ENCODE results near the gene TSPAN15. TPM values are rescaled to one million over a fixed set of nuclear protein-coding genes. Genes with fewer than 3 reads are reported as not detected.

Gene TSPAN15
- total RNA-seq, 1 experiment from 2014 or later = 7.7 TPM

DNA sequence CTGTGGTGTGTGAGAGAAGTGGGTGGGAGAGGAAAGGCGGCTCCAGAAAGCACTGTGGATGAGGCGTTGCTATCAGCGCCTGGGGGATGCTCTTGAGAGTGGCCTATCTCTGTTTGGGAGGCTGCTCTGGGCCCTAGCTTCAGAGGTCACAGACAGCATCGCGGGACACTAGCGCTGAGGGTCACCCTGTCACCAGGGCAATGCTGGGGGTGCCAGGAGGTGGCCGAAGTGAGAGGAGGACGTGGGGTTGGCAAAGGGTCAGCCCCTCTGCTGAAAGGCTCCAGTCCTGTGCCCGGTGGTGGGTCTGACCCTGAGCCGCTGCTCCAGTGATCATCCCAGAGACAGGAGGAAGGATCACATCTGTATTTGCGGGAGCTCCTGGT, 31.5 kb upstream of the TSPAN15 start:
- Histone ChIP-seq H3K4ac (ENCODE audit: low read depth, low read length) (no peak overlapping the region), H3K18ac (ENCODE audit: insufficient read length, low read depth, low read length) (no peak overlapping the region), H4K5ac (ENCODE audit: insufficient read length, low read depth, low read length) (no peak overlapping the region), H2BK15ac (ENCODE audit: low read depth, low read length) (no peak overlapping the region), H3T11ph (ENCODE audit: low read length) (no peak overlapping the region), H3K56ac (ENCODE audit: insufficient read length, low read depth, low read length) (no peak overlapping the region), H3K23ac (ENCODE audit: insufficient read length, low read depth, low read length) (no peak overlapping the region), H3K27ac (ENCODE audit: insufficient read length, low read depth, low read length) (no peak overlapping the region), H2BK120ac (ENCODE audit: low read depth, low read length, poor library complexity, severe bottlenecking) (no peak overlapping the region), H2BK20ac (ENCODE audit: low read depth, low read length, poor library complexity, severe bottlenecking) (no peak overlapping the region), H2AFZ (ENCODE audit: low read length) (no peak overlapping the region), H3K79me2 (ENCODE audit: insufficient read depth, low read length) (no peaks in the 10 kb centered on the region), H3K9ac (ENCODE audit: extremely low read depth, insufficient read length, low read length) (no peak overlapping the region), H3K14ac (ENCODE audit: insufficient read depth, low read length) (no peak overlapping the region), H4K20me1 (ENCODE audit: control insufficient read depth, insufficient read depth, insufficient read length) (no peaks in the 10 kb centered on the region), H2BK12ac (ENCODE audit: insufficient read length, low read depth, low read length) (no peak overlapping the region), H3K4me2 (ENCODE audit: insufficient read depth, insufficient read length, low read length) (no peak overlapping the region), H3K9me3 (ENCODE audit: control insufficient read depth, low read depth, low read length) (no peaks in the 10 kb centered on the region), H4K91ac (ENCODE audit: insufficient read length, low read depth, low read length) (no peak overlapping the region), H3K27me3 (ENCODE audit: insufficient read depth, low read length) (no peaks in the 10 kb centered on the region), H3K79me1 (ENCODE audit: insufficient read depth, low read depth, low read length, poor library complexity, severe bottlenecking) (no peaks in the 10 kb centered on the region), H2AK5ac (ENCODE audit: insufficient read length, low read length) (no peak overlapping the region), H3K4me1 (ENCODE audit: insufficient read depth, low read length) (no peaks in the 10 kb centered on the region), H2BK5ac (ENCODE audit: insufficient read length, low read length) (no peak overlapping the region), H4K8ac (replicated peaks; ENCODE audit: insufficient read length, low read depth, low read length) (no peak overlapping the region), H3K23me2 (ENCODE audit: insufficient read length, low read depth, low read length, poor library complexity, severe bottlenecking) (no peaks in the 10 kb centered on the region)
- no peak for DNase-seq
- no CpG with 5 or more reads among the region's 11 CpGs for WGBS (ENCODE audit: extremely low coverage, insufficient read length, low lambda C conversion rate)
- Mint-ChIP-seq H3K9me3 (no peaks in the 10 kb centered on the region), H3K4me1 (peaks cover 4 to 6% of the 10 kb centered on the region in 2 experiments; a peak in 2 of 4 replicates), H3K36me3 (ENCODE audit: insufficient read depth in 1 of 3, low read depth in 3 of 3) (no peaks in the 10 kb centered on the region), H3K27me3 (ENCODE audit: low read depth) (peaks cover 8% of the 10 kb centered on the region), H3K4me3 (no peak overlapping the region), H3K27ac (no peak overlapping the region; a peak in 1 of 7 replicates)
- TF ChIP-seq, protein P1, sequence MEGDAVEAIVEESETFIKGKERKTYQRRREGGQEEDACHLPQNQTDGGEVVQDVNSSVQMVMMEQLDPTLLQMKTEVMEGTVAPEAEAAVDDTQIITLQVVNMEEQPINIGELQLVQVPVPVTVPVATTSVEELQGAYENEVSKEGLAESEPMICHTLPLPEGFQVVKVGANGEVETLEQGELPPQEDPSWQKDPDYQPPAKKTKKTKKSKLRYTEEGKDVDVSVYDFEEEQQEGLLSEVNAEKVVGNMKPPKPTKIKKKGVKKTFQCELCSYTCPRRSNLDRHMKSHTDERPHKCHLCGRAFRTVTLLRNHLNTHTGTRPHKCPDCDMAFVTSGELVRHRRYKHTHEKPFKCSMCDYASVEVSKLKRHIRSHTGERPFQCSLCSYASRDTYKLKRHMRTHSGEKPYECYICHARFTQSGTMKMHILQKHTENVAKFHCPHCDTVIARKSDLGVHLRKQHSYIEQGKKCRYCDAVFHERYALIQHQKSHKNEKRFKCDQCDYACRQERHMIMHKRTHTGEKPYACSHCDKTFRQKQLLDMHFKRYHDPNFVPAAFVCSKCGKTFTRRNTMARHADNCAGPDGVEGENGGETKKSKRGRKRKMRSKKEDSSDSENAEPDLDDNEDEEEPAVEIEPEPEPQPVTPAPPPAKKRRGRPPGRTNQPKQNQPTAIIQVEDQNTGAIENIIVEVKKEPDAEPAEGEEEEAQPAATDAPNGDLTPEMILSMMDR (conservative IDR thresholded peaks at IDR 0.05) = no peak

Data from H9 (cell line).